BLaER1 (cell line): ENCODE results near the gene EML1.

Experiments
- H3K27ac ChIP-seq: shearing (Covaris generic); formaldehyde crosslinking; 2 replicates; pipeline ENCODE4 v1.8.1; 2022
- H3K27me3 ChIP-seq: shearing (Covaris generic); formaldehyde crosslinking; 2 replicates; pipeline ENCODE4 v1.8.1; 2022
- H3K36me3 ChIP-seq: shearing (Covaris generic); formaldehyde crosslinking; 2 replicates; pipeline ENCODE4 v1.8.1; 2022
- H3K4me1 ChIP-seq: shearing (Covaris generic); formaldehyde crosslinking; 2 replicates; pipeline ENCODE4 v1.8.1; 2022
- H3K4me2 ChIP-seq: shearing (Covaris generic); formaldehyde crosslinking; 2 replicates; pipeline ENCODE4 v1.8.1; 2022
- H3K4me3 ChIP-seq: shearing (Covaris generic); formaldehyde crosslinking; 2 replicates; pipeline ENCODE4 v1.8.1; 2022
- H3K9ac ChIP-seq: shearing (Covaris generic); formaldehyde crosslinking; 2 replicates; pipeline ENCODE4 v1.8.1; 2022
- H3K9me3 ChIP-seq: shearing (Covaris generic); formaldehyde crosslinking; 2 replicates; pipeline ENCODE4 v1.8.1; 2022
- H4K20me1 ChIP-seq: shearing (Covaris generic); formaldehyde crosslinking; 2 replicates; pipeline ENCODE4 v1.8.1; 2022
- Cebpa-rat ChIP-seq: shearing (Covaris generic); IDR thresholded peaks from 2 replicates; pipeline ENCODE4 v1.8.1; 2022

EML1 gene

DNA sequence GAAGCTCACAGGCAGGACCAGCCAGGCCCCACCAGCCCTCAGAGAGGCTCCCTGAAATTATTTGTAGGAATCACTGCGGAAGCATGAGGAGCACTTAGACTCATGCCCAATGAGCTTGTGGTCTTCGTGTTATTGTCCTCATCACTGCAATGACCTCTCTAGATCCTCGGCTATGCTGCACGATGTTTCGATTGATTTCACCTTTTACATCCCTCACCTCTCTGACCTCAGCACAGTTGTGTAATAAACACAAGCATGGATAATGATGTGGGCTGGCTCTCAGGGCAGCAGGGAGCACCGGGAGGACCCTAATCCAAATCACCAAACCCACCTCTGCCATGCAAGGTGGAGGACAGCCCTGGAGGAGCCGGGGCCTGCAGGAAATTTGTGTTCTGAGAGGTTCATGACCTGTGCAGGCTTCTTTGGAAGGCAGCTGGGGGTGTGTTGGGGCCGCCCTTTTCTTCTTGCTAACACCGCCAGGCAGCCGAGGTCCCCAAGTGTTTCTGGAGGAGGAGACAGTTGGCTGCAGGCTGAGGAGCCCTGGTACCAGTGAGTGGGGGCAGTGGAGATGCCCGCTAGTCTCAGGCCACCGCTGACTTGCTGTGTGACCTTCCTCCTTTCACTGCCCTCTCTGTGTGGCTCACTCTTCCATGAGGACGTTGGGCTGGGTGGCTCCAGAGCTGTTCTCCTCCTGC, 29.5 kb upstream of the EML1 start:
- no peaks in the 10 kb centered on the region for H3K27me3 ChIP-seq
- H3K9ac ChIP-seq = no peak overlapping the region; the same call in 1 of the 2 replicates
- H3K27ac ChIP-seq = peak overlapping the region; percentile 48; the same call in 1 of the 2 replicates
- TF ChIP-seq Cebpa-rat = no peak
- H3K36me3 ChIP-seq = no peaks in the 10 kb centered on the region
- H3K4me1 ChIP-seq = peaks cover 66% of the 10 kb centered on the region
- peak overlapping the region; percentile 49 for H3K4me2 ChIP-seq
- 0 out of 2 replicates have a peak, but pooled peaks cover 10% of the 10 kb centered on the region for H3K9me3 ChIP-seq
- no peak overlapping the region for H3K4me3 ChIP-seq
- no peaks in the 10 kb centered on the region for H4K20me1 ChIP-seq

DNA sequence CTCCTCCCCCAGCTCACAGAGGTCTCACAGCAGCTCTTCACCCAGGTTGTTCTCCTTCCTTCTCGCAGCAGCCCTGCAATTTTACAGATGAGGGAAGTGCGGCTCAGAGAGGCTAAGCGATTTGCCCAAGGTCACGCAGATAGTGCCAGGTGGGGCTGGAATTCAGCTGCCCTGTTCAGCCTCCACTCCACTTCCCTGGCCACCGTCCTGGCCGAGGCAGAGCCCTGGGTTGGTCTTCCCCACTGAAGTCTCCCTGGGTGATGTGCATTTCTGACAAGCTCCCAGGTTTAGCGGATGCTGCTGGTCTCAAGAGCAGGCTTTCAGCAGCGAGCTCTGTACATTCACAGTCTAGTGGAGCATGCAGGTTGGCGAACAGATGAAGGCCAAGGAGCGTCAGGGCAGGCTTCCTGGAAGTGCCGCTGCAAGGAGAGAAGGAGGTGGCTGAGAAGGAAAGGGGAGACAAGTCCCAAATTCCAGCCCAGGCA, 28.9 kb upstream of the EML1 start:
- Histone ChIP-seq H3K9me3 (0 out of 2 replicates have a peak, but pooled peaks cover 10% of the 10 kb centered on the region), H3K9ac (no peak overlapping the region; the same call in 1 of the 2 replicates)
- TF ChIP-seq Cebpa-rat = no peak

GRCh38 chr14:99768381-99768780, 24.8 kb upstream of the EML1 start:
- Histone ChIP-seq H3K4me2 (peak overlapping the region; percentile 77), H3K9ac (no peak overlapping the region), H3K27me3 (no peaks in the 10 kb centered on the region), H3K9me3 (0 out of 2 replicates have a peak, but pooled peaks cover 4% of the 10 kb centered on the region), H4K20me1 (no peaks in the 10 kb centered on the region), H3K4me3 (no peak overlapping the region), H3K27ac (peak overlapping the region; percentile 69), H3K4me1 (peaks cover 43% of the 10 kb centered on the region), H3K36me3 (no peaks in the 10 kb centered on the region)
- TF ChIP-seq Cebpa-rat = no peak

More for the DNA sequence above, 28.9 kb upstream of the EML1 start:
- no peaks in the 10 kb centered on the region for H3K27me3 ChIP-seq
- no peaks in the 10 kb centered on the region for H3K36me3 ChIP-seq
- peaks cover 66% of the 10 kb centered on the region for H3K4me1 ChIP-seq
- H4K20me1 ChIP-seq = no peaks in the 10 kb centered on the region
- H3K27ac ChIP-seq = peak overlapping the region; percentile 48; the same call in 1 of the 2 replicates
- H3K4me2 ChIP-seq = peak overlapping the region; percentile 49
- no peak overlapping the region for H3K4me3 ChIP-seq

- peak overlapping the region; percentile 77 for H3K4me2 ChIP-seq
- peak overlapping the region; percentile 69 for H3K27ac ChIP-seq
- H3K27me3 ChIP-seq = no peaks in the 10 kb centered on the region
- H3K9me3 ChIP-seq = 0 out of 2 replicates have a peak, but pooled peaks cover 4% of the 10 kb centered on the region
- no peaks in the 10 kb centered on the region for H3K36me3 ChIP-seq
- peaks cover 41% of the 10 kb centered on the region for H3K4me1 ChIP-seq
- no peak overlapping the region for H3K4me3 ChIP-seq
- no peaks in the 10 kb centered on the region for H4K20me1 ChIP-seq
- H3K9ac ChIP-seq = no peak overlapping the region
- no peak for TF ChIP-seq Cebpa-rat
These were observed 24.1 kb upstream of the EML1 start for GRCh38 chr14:99769123-99769522.

GRCh38 chr14:99769799-99770198, 23.4 kb upstream of the EML1 start:
- no peak overlapping the region for H3K4me3 ChIP-seq
- 0 out of 2 replicates have a peak, but pooled peaks cover 4% of the 10 kb centered on the region for H3K9me3 ChIP-seq
- TF ChIP-seq Cebpa-rat = no peak

GRCh38 chr14:99772371-99773283, 20.6 kb upstream of the EML1 start:
- H3K4me3 ChIP-seq = no peak overlapping the region
- peaks cover 49% of the 10 kb centered on the region for H3K4me1 ChIP-seq
- no peaks in the 10 kb centered on the region for H4K20me1 ChIP-seq
- H3K9ac ChIP-seq = no peak overlapping the region
- no peaks in the 10 kb centered on the region for H3K27me3 ChIP-seq
- H3K36me3 ChIP-seq = no peaks in the 10 kb centered on the region
- 0 out of 2 replicates have a peak, but pooled peaks cover 4% of the 10 kb centered on the region for H3K9me3 ChIP-seq
- H3K27ac ChIP-seq = no peak overlapping the region
- TF ChIP-seq Cebpa-rat = no peak
- H3K4me2 ChIP-seq = no peak overlapping the region

More at GRCh38 chr14:99769799-99770198, 23.4 kb upstream of the EML1 start:
- Histone ChIP-seq H3K27ac (no peak overlapping the region), H3K4me1 (peaks cover 41% of the 10 kb centered on the region), H3K9ac (no peak overlapping the region), H3K27me3 (no peaks in the 10 kb centered on the region), H3K4me2 (no peak overlapping the region), H3K36me3 (no peaks in the 10 kb centered on the region), H4K20me1 (no peaks in the 10 kb centered on the region)

- H3K4me3 ChIP-seq = no peak overlapping the region
- no peaks in the 10 kb centered on the region for H4K20me1 ChIP-seq
- no peak overlapping the region for H3K9ac ChIP-seq
- no peaks in the 10 kb centered on the region for H3K36me3 ChIP-seq
- no peak overlapping the region for H3K27ac ChIP-seq
- peaks cover 9% of the 10 kb centered on the region; the same call in 1 of the 2 replicates for H3K9me3 ChIP-seq
- TF ChIP-seq Cebpa-rat = no peak
- H3K4me2 ChIP-seq = peak overlapping the region; percentile 37
- no peaks in the 10 kb centered on the region for H3K27me3 ChIP-seq
- peaks cover 40% of the 10 kb centered on the region for H3K4me1 ChIP-seq
These were observed 19.4 kb upstream of the EML1 start for GRCh38 chr14:99773521-99774497.

GRCh38 chr14:99774556-99775307, 18.5 kb upstream of the EML1 start:
- H3K4me3 ChIP-seq = no peak overlapping the region
- TF ChIP-seq Cebpa-rat = no peak
- H3K4me2 ChIP-seq = peak overlapping the region; percentile 37
- H3K9me3 ChIP-seq = peaks cover 18% of the 10 kb centered on the region
- no peak overlapping the region for H3K27ac ChIP-seq
- H3K9ac ChIP-seq = no peak overlapping the region
- H3K4me1 ChIP-seq = peaks cover 31% of the 10 kb centered on the region
- no peaks in the 10 kb centered on the region for H3K27me3 ChIP-seq
- no peaks in the 10 kb centered on the region for H4K20me1 ChIP-seq
- no peaks in the 10 kb centered on the region for H3K36me3 ChIP-seq
